Endothelial cell of umbilical vein (primary cell): ENCODE measurements around the gene ACAP2. TPM values are rescaled to one million over a fixed set of nuclear protein-coding genes. Genes with fewer than 3 reads are reported as not detected.

Experiments
- BruUV-seq: library from RNA; stranded (reverse); fragments of 400-500 nt; replicated peaks from 2 replicates; lab custom pipeline; 2021; lab: Mats Ljungman, UMichigan
- CTCF ChIA-PET: fragments of 300-600, 350-600 bp; sonication (Branson Sonifier 250); formaldehyde crosslinking; loops from one replicate; lab custom pipeline; 2021; ENCODE audit warnings: antibody characterized with exemption, inconsistent platforms; lab: Charles Lee
- POLR2A ChIA-PET: fragments of 300-600, 350-600 bp; sonication (Branson Sonifier 250); formaldehyde crosslinking; loops from one replicate; lab custom pipeline; 2021; ENCODE audit warnings: antibody characterized with exemption, inconsistent platforms; lab: Charles Lee
- DNase-seq: peaks from one replicate; pipeline ENCODE4 v3.0.0-alpha.2; 2011; ENCODE audit warnings: low read depth, low spot score
- FAIRE-seq: peaks from 2 replicates; lab custom pipeline; 2011; peaks lifted over from hg19 to GRCh38; lab: Jason Lieb, UNC
- H2AFZ ChIP-seq: 2 replicates; pipeline ENCODE4 v1.6.0; 2012; ENCODE audit warnings: low read depth, low read length, control low read depth, inconsistent platforms
- H3K27ac ChIP-seq: 2 replicates; pipeline ENCODE4 v1.5.1; 2011; ENCODE audit warnings: low read depth, mild to moderate bottlenecking, control low read depth, low read length, moderate library complexity; ENCODE audit not compliant: insufficient read depth
- H3K27me3 ChIP-seq, 2 experiments: 2 replicates each; pipeline versions ENCODE4 v1.6.0 to v1.6.1; 2011; ENCODE audit warnings: low read length in 2 of 2, mixed read lengths in 1 of 2; ENCODE audit not compliant: control insufficient read depth in 2 of 2, insufficient read depth in 2 of 2
- H3K36me3 ChIP-seq, 2 experiments: 2 replicates in 1 of 2; 3 replicates in 1 of 2; pipeline ENCODE4 v1.5.1; 2011; ENCODE audit warnings: low read length in 2 of 2, mild to moderate bottlenecking in 1 of 2, moderate library complexity in 1 of 2; ENCODE audit not compliant: control insufficient read depth in 2 of 2, insufficient read depth in 2 of 2; ENCODE audit errors: extremely low read depth in 1 of 2
- H3K4me1 ChIP-seq: 3 replicates; pipeline ENCODE4 v1.5.1; 2011; ENCODE audit warnings: mild to moderate bottlenecking, low read length; ENCODE audit not compliant: control insufficient read depth, insufficient read depth; ENCODE audit errors: extremely low read depth
- H3K4me2 ChIP-seq: 2 replicates; pipeline ENCODE4 v1.6.1; 2011; ENCODE audit warnings: low read length, control low read depth, mixed read lengths; ENCODE audit not compliant: insufficient read depth
- H3K4me3 ChIP-seq, 3 experiments: fragments of 200-600 bp in 1 of 3; sonication (generic), shearing (Covaris generic) in 1 of 3; replicated peaks in 1 of 3; 2 replicates each; pipeline ENCODE4 v1.5.1; 2011 to 2016; ENCODE audit warnings: control low read depth in 3 of 3, low read length in 3 of 3, mild to moderate bottlenecking in 2 of 3, inconsistent platforms in 1 of 3, low read depth in 1 of 3, moderate library complexity in 1 of 3; ENCODE audit not compliant: insufficient read depth in 1 of 3
- H3K79me2 ChIP-seq: 2 replicates; pipeline ENCODE4 v1.6.0; 2012; ENCODE audit warnings: low read length, inconsistent platforms; ENCODE audit not compliant: control insufficient read depth, insufficient read depth
- H3K9ac ChIP-seq: replicated peaks from 2 replicates; pipeline ENCODE3; 2011; ENCODE audit warnings: low read length, control low read depth; ENCODE audit not compliant: insufficient read depth; ENCODE audit errors: extremely low read depth
- H3K9me1 ChIP-seq: replicated peaks from 3 replicates; pipeline ENCODE4 v1.6.0; 2011; ENCODE audit warnings: mild to moderate bottlenecking, low read length; ENCODE audit not compliant: control insufficient read depth, insufficient read depth; ENCODE audit errors: extremely low read depth
- H3K9me3 ChIP-seq: replicated peaks from 2 replicates; pipeline ENCODE4 v1.5.1; 2012; ENCODE audit warnings: low read length, inconsistent platforms; ENCODE audit not compliant: control insufficient read depth, insufficient read depth
- H4K20me1 ChIP-seq: replicated peaks from 2 replicates; pipeline ENCODE3; 2011; ENCODE audit warnings: mild to moderate bottlenecking, low read length; ENCODE audit not compliant: control insufficient read depth, insufficient read depth; ENCODE audit errors: extremely low read depth
- FOS ChIP-seq: IDR thresholded peaks from 2 replicates; pipeline ENCODE4 v1.6.1; 2011; ENCODE audit warnings: mild to moderate bottlenecking, low read length, moderate library complexity, borderline replicate concordance; ENCODE audit not compliant: insufficient read depth
- GATA2 ChIP-seq: IDR thresholded peaks from 2 replicates; pipeline ENCODE4 v1.7.0; 2011; ENCODE audit warnings: low read depth, mild to moderate bottlenecking, moderate library complexity, mixed read lengths, low read length; ENCODE audit not compliant: insufficient read length, insufficient read depth
- JUN ChIP-seq: IDR thresholded peaks from 2 replicates; pipeline ENCODE4 v1.6.1; 2011; ENCODE audit warnings: borderline replicate concordance, low read depth; ENCODE audit not compliant: insufficient read length, insufficient read depth
- MYC ChIP-seq: IDR thresholded peaks from one replicate; pipeline ENCODE4 v1.6.1; 2011; ENCODE audit warnings: mild to moderate bottlenecking, low read depth, low read length
- POLR2A ChIP-seq: IDR thresholded peaks from 2 replicates; pipeline ENCODE4 v1.6.1; 2012; ENCODE audit warnings: low read depth, mild to moderate bottlenecking, control low read depth, low read length
- POLR2AphosphoS5 ChIP-seq: IDR thresholded peaks from 2 replicates; pipeline ENCODE4 v1.6.1; 2012; ENCODE audit warnings: low read depth, mild to moderate bottlenecking, control low read depth, low read length, moderate library complexity; ENCODE audit not compliant: insufficient read depth
- dilution Hi-C: fragments of 300-500 bp; cut with MboI; formaldehyde crosslinking; loops from one replicate; pipeline ENCODE4 v1.15.0; 2019; ENCODE audit warnings: low sequenced_read_pairs; ENCODE audit not compliant: extremely low pct_ligation_motif_present
- intact Hi-C: fragments of 100-400 bp; cut with micrococcal nuclease; formaldehyde crosslinking; loops from one replicate; pipeline ENCODE4 v1.10.0; 2022
- polyA plus RNA-seq, 4 experiments: library from polyadenylated mRNA; depleted of rRNA in 3 of 4; stranded (reverse) in 3 of 4; unstranded in 1 of 4; fragments of >200 nt; gene quantifications; 2 replicates each; pipeline versions ENCODE4 v1.2.1 to v1.2.3, GENCODE V29; 2011 to 2012; ENCODE audit warnings: missing spikeins in 1 of 4
- total RNA-seq: library from RNA; stranded (reverse); gene quantifications from 2 replicates; pipeline ENCODE4 v1.2.3, GENCODE V29; 2021
- TF ChIP-seq, protein P1 (sequence below): IDR thresholded peaks from 2 replicates; pipeline ENCODE4 v1.6.1; 2011; ENCODE audit not compliant: insufficient read depth, insufficient read length
- TF ChIP-seq, protein P2 (sequence below), 2 donors: IDR thresholded peaks; 1 replicate in 1 of 2; 2 replicates in 1 of 2; pipeline ENCODE4 v1.5.1; 2011; ENCODE audit warnings: low read length in 2 of 2, mild to moderate bottlenecking in 2 of 2, moderate library complexity in 2 of 2, control low read depth in 1 of 2, inconsistent platforms in 1 of 2, low read depth in 1 of 2; ENCODE audit not compliant: insufficient read depth in 1 of 2; ENCODE audit errors: extremely low read depth in 1 of 2

ACAP2 gene
- total and polyA plus RNA-seq, 2 donors (not counting 3 experiments of a cell fraction or from before 2014, with no cell fraction given) = 13.6 to 36.9 TPM

DNA sequence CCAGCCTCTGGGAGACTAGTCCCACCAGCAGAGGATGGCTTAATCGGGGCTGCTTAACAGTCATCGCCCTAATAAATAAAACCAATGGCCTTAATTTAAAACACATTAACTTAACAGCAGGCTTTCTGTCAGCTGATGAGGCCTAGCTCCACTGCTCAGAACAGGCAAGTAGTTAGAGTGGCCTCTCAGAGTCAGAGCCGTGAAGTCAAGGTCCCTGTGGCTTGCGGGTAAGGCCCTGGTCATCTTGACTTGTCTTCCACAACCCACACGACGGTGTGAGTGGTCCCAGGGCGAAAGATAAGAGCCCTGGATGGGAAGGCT, 183.7 kb downstream of the ACAP2 start:
- ChIA-PET CTCF (interaction anchor here (0.8 to 5.0 kb wide), 8 partner anchors 12 to 665 kb away, joined by 3 to 35 read pairs (median 4); partner anchors contain the start of gene XXYLT1), POLR2A (interaction anchor here (1.0 to 1.1 kb wide), 2 partner anchors 573 to 577 kb away, joined by 4 read pairs; partner anchors contain the start of gene FAM43A)
- FAIRE-seq (no peak), DNase-seq (peak; percentile 69)
- dilution Hi-C loops = loop anchor here (5.0 kb wide), 1 partner anchor 107 kb away; no protein-coding TSS in a partner anchor
- peak overlapping the region; percentile 98 for H3K27ac ChIP-seq
- TF ChIP-seq MYC = no peak
- TF ChIP-seq, protein P1, sequence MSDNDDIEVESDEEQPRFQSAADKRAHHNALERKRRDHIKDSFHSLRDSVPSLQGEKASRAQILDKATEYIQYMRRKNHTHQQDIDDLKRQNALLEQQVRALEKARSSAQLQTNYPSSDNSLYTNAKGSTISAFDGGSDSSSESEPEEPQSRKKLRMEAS = no peak
- TF ChIP-seq, protein P2, sequence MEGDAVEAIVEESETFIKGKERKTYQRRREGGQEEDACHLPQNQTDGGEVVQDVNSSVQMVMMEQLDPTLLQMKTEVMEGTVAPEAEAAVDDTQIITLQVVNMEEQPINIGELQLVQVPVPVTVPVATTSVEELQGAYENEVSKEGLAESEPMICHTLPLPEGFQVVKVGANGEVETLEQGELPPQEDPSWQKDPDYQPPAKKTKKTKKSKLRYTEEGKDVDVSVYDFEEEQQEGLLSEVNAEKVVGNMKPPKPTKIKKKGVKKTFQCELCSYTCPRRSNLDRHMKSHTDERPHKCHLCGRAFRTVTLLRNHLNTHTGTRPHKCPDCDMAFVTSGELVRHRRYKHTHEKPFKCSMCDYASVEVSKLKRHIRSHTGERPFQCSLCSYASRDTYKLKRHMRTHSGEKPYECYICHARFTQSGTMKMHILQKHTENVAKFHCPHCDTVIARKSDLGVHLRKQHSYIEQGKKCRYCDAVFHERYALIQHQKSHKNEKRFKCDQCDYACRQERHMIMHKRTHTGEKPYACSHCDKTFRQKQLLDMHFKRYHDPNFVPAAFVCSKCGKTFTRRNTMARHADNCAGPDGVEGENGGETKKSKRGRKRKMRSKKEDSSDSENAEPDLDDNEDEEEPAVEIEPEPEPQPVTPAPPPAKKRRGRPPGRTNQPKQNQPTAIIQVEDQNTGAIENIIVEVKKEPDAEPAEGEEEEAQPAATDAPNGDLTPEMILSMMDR (IDR thresholded peaks at IDR 0.05; ENCODE audit: extremely low read depth in 1 of 2, insufficient read depth in 1 of 2, low read depth in 1 of 2, low read length in 2 of 2) = no peak
- TF ChIP-seq POLR2A = no peak
- TF ChIP-seq POLR2AphosphoS5 = no peak
- no peak for TF ChIP-seq GATA2
- no peak for TF ChIP-seq FOS
- no peak for TF ChIP-seq JUN
- H3K36me3 ChIP-seq = no peaks in the 10 kb centered on the region
- H3K9ac ChIP-seq = peak overlapping the region; percentile 91
- no peak overlapping the region for H2AFZ ChIP-seq
- H3K9me1 ChIP-seq = no peaks in the 10 kb centered on the region
- H3K4me1 ChIP-seq = peaks cover 49% of the 10 kb centered on the region
- no peaks in the 10 kb centered on the region for H4K20me1 ChIP-seq
- H3K27me3 ChIP-seq = no peaks in the 10 kb centered on the region
- H3K9me3 ChIP-seq = no peaks in the 10 kb centered on the region
- intact Hi-C loops = loop anchor here (1.0 to 2.0 kb wide), 6 partner anchors 36 to 587 kb away; partner anchors contain the start of gene LSG1
- no TSS peak for BruUV-seq
- H3K4me3 ChIP-seq = no peak overlapping the region
- H3K4me2 ChIP-seq = peak overlapping the region; percentile 39
- H3K79me2 ChIP-seq = peaks cover 65% of the 10 kb centered on the region
